GM13976 (cell line): Measurements from ENCODE around the gene HSP90AB1.

ENCODE experiments used
- DNase-seq: peaks from one replicate; pipeline ENCODE4 v3.0.0; 2012; ENCODE audit warnings: low spot score
- in situ Hi-C: fragments of 300-500 bp; cut with MboI; formaldehyde crosslinking; loops from one replicate; pipeline ENCODE4 v1.12.0; 2022; ENCODE audit warnings: low sequenced_read_pairs, mixed read lengths, inconsistent platforms; ENCODE audit not compliant: unreplicated experiment
- TF ChIP-seq, protein P1 (sequence below): IDR thresholded peaks from 2 replicates; pipeline ENCODE4 v1.5.1; 2012; ENCODE audit warnings: borderline replicate concordance, mild to moderate bottlenecking; ENCODE audit not compliant: insufficient read depth; ENCODE audit errors: extremely low read depth, missing control alignments, control extremely low read depth

Gene HSP90AB1

DNA sequence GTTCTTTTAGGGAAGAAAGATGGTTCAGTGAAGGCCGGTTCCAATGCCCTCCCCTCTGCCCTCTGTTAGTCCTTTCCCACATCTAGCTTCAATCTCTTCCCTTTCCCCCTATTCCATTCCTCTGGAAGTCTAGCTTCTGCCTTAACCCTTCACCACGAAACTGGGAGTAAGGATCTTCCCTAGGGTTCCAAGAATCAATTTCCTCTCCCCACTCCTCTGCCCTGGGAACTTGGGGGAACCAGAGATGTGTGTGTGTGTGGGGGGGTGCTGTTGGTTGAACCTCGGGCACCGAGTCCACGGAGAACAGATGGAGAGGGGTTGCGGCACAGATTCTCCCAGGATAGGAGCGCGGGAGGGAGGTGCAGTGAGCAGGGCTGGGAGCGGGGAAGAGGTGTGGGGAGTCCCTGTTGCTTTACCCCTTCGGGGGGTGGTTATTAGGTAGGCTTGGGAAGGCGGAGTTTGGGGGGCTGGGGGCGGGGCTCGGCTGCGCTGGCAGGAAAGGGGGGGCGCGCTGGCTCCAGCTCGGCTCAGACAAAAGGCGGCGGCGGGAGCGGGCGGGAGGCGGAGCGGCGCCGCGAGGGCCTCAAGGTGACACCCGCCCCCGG, 23.1 kb downstream of the HSP90AB1 start, which contains the start of gene TMEM151B:
TSS of gene TMEM151B (plus strand) at position 530 of the 605 bp plus-strand sequence. CDS start 293 bp downstream, outside the sequence.
- in situ Hi-C loops, result no loop called here
- TF ChIP-seq, protein P1, sequence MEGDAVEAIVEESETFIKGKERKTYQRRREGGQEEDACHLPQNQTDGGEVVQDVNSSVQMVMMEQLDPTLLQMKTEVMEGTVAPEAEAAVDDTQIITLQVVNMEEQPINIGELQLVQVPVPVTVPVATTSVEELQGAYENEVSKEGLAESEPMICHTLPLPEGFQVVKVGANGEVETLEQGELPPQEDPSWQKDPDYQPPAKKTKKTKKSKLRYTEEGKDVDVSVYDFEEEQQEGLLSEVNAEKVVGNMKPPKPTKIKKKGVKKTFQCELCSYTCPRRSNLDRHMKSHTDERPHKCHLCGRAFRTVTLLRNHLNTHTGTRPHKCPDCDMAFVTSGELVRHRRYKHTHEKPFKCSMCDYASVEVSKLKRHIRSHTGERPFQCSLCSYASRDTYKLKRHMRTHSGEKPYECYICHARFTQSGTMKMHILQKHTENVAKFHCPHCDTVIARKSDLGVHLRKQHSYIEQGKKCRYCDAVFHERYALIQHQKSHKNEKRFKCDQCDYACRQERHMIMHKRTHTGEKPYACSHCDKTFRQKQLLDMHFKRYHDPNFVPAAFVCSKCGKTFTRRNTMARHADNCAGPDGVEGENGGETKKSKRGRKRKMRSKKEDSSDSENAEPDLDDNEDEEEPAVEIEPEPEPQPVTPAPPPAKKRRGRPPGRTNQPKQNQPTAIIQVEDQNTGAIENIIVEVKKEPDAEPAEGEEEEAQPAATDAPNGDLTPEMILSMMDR, result no peak
- DNase-seq, result no peak

DNA sequence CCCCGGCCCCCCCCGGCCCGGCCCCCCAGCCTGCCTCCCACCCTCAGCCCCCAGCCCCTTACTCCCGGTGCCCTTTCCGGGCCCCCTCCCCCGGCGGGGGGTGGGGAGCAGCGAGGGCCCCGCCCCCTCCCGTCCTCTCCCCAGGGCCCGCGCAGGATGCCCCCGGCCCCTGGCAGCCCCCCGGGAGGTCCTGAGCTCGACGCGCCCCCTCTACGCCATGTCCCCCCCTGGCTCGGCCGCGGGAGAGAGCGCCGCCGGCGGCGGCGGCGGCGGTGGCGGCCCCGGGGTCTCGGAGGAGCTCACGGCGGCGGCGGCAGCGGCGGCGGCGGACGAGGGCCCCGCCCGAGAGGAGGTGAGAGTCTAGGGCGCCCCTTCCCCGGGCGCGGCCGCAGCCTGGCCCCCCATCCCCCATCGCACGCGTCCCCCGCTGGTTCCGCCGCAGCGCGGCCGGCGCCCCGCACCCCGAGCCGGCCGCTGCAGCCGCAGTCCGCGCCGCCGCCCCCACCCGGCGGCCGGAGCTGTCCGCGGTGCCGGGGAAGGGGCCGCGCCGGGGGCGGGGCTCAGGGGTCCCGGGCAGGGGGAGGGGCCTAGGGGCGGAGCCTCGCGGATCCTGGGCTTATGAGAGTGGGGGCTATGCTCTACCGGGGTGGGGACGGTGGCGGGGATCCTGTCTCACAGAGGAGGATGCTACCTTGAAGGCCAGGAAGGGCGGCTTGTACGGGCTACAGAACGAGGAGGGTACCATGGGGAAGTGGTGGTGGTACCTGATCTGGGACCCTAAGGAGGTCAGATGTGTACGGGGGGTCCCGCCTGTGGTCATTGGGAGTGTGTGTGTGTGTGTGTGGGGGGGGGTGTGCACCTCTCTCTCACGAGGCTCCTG, 23.9 kb downstream of the HSP90AB1 start:
- in situ Hi-C loops, result no loop called here
- no peak for DNase-seq
- TF ChIP-seq, protein P1, result no peak

DNA sequence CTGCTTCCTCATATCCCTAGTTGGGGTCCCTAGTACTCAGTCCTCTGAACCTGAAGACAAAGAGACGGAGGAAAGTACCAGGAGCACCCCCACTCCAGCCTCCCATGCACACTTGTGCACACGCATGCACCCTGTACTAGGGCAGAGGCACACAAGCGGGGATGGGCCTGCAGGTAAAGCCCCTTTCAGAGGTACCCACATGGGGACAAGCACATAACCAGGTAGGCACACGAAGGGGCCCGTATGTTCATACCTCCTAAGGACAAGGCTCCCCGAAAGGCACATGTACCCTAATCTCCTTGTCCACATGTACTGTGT, 24.5 kb downstream of the HSP90AB1 start:
- TF ChIP-seq, protein P1, result no peak
- no peak for DNase-seq
- in situ Hi-C loops, result no loop called here

- TF ChIP-seq, protein P1, result no peak
- in situ Hi-C loops, result no loop called here
- DNase-seq, result no peak
Observed at GRCh38 chr6:44271914-44272313, 25.0 kb downstream of the HSP90AB1 start.

- no peak for DNase-seq
- TF ChIP-seq, protein P1, result no peak
- in situ Hi-C loops, result no loop called here
Observed at GRCh38 chr6:44272529-44272928, 25.6 kb downstream of the HSP90AB1 start.

DNA sequence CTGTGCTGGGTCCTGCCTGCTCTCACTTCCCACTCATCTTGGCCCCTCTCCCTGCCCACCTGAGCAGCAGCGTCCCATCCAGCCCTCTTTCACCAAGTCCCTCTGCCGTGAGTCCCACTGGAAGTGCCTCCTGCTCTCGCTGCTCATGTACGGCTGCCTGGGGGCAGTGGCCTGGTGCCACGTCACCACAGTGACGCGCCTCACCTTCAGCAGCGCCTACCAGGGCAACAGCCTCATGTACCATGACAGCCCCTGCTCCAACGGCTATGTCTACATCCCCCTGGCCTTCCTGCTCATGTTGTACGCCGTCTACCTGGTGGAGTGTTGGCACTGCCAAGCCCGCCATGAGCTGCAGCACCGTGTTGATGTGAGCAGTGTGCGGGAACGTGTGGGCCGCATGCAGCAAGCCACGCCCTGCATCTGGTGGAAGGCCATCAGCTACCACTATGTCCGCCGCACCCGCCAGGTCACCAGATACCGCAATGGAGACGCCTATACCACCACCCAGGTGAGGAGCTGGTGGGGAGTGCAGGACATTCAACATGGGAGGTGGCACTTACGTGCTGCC, 26.2 kb downstream of the HSP90AB1 start:
- no peak for DNase-seq
- TF ChIP-seq, protein P1, result no peak
- in situ Hi-C loops, result no loop called here
